Limb (tissue), 2 donors: ENCODE results near the gene TTLL3.
"Not testable (repeated sequence)": the region's sequence is repeated elsewhere in the genome, so short reads cannot be mapped to it uniquely, and the experiment has no call there.

ENCODE experiments used
- DNase-seq, 2 donors: peaks; one replicate each; pipeline ENCODE4 v3.0.0-alpha.2; 2016; ENCODE audit errors: extremely low spot score in 2 of 2

Gene TTLL3

DNA sequence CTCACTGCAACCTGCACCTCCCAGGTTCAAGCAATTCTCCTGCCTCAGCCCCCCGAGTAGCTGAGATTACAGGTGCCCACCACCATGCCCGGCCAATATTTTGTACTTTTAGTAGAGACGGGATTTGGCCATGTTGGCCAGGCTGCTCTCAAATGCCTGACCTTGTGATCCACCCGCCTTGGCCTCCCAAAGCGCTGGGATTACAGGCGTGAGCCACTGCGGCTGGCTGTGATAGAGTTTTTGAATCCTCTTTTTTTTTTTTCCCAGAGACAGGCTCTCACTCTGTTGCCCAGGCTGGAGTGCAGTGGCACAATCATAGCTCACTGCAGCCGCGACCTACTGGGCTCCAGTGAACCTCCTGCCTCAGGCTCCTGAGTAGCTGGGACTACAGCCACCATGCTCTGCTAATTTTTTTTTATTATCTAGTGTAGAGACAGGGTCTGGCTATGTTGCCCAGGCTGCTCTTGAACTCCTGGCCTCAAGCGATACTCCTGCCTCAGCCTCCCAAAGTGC, 55.1 kb downstream of the TTLL3 start:
- not testable (repeated sequence) for DNase-seq

DNA sequence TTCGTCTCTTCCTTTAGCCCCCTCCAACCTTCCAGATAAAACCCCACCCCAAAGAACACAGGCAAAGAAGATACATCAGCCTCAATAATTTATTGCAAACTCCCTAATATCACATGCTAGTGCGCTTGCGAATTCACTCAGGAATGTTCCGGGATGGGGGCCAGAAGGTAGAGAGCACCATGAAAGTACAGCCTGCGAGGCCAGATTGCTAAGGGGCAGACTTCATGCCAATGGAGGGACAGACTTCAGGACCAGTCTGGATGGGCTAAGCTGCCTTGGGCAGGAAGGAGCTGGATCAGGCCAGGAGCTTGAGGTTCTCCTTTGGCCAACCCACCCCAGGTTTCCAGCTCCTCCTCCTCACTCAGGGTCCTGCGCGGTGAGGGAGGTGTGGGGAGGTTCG, 56.6 kb downstream of the TTLL3 start:
- no peak for DNase-seq

DNA sequence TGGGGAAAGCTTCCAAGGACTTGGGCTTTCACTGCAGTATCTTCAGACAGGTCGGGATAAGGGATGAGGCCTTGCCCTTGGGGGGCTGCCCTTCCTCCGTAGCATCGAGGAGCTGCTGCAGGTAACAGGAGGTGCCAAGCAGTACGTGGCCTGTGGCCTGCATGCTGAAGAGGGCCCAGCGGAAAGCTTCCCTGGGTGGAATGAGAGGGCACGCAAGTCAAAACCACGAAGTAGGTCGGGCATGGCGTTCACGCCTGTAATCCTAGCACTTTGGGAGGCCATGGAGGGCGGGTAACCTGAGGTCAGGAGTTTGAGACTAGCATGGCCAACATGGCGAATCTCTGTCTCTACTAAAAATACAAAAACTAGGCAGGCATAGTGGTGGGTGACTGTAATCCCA, 57.0 kb downstream of the TTLL3 start:
- no peak for DNase-seq

DNA sequence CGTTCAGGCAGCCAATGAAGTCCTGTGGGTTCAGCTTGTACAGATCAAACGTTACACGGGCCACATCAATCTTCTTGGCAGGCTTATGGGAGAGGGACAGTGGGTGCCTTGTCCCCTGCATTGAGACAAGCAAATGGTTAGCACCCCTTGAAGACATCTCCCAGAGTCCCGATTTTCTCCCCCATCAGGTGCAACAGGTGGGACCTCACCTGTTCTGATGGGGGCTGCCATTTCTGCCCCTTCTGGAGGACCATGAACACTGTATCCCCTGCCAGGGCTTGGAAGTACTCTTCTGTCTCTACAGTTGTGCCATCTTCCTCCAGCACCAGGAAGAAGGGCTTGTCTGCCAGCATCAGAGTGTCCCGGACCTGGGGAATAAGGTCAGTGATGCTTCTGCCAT, 59.9 kb downstream of the TTLL3 start:
- DNase-seq = no peak

DNA sequence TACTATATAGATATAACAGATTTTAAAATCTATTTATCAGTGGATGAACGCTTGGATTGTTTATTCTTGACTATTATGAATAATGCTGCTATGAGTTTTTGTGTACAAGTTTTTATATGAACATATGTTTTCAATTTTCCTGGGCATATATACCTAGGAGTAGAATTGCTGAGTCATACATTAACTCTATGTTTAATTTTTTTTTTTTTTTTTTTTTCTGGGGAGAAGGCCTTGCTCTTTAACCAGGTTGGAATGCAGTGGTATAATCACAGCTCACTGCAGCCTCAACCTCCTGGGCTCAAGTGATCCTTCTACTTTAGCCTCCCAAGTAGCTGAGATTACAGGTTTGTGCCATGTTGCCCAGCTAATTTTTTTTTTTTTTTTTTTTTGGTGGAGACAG, 60.9 kb downstream of the TTLL3 start:
- no peak for DNase-seq

DNA sequence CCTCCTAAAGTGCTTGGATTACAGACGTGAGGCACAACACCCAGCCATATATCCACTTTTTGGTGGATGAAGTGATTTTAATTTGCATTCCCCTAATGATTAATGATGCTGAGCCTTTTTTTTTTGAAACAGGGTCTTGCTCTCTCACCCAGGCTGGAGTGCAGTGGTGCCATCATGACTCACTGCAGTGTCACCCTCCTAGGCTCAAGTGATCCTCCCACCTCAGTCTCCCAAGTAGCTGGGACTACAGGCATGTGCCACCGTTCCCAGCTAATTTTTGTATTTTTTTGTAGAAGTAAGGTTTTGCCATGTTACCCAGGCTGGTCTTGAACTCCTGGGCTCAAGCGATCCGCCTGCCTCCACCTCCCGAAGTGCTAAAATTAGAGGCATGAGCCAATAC, 62.0 kb downstream of the TTLL3 start:
- DNase-seq = not testable (repeated sequence)

DNA sequence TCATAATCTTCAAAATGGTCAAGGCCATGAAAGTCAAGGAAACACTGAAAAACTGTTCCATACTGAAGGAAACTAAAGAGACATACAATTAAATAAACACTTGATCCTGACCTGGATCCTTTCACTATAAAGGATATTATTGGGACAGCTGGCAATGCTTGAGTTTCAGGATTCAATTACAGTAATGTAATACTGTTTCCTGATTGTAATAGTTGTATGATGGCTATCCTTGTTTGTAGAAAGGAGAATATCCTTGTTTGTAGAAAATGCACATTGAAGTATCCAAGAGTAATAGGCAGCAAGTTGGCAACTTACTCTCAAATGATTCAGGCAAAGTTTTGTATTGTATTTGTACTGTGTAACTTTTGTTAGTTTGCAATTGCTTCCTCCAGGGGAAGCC, 65.4 kb downstream of the TTLL3 start:
- DNase-seq = no peak

DNA sequence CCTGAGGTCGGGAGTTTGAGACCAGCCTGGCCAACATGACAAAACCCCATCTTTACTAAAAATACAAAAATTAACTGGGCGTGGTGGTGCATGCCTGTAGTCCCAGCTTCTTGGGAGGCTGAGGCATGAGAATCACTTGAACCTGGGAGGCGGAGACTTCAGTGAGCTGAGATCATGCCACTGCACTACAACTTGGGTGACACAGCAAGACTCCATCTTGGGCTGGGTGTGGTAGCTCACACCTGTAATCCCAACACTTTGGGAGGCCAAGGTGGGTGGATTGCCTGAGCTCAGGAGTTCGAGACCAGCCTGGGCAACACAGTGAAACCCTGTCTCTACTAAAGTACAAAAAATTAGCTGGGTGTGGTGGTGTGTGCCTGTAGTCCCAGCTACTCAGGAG, 66.2 kb downstream of the TTLL3 start:
- DNase-seq = not testable (repeated sequence)

DNA sequence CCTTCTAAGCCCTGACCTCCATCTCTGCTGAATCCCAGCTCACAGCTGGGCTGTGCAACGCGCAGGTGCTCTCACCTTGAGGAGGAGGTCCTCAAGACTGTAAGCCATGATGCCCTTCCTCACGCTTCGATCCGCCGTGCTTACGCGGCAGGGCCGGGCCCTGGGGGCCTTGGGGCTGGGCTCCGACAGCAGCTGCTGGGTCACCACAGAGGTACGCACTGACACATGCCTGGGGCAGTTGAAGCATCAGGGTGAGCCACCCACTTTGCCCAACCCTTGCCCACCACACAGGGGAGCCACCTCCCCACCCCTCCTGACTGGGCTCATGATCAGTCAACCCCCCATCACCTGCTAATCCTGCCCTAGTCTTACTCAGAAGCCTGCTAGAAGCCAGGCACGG, 66.9 kb downstream of the TTLL3 start:
- no peak for DNase-seq

DNA sequence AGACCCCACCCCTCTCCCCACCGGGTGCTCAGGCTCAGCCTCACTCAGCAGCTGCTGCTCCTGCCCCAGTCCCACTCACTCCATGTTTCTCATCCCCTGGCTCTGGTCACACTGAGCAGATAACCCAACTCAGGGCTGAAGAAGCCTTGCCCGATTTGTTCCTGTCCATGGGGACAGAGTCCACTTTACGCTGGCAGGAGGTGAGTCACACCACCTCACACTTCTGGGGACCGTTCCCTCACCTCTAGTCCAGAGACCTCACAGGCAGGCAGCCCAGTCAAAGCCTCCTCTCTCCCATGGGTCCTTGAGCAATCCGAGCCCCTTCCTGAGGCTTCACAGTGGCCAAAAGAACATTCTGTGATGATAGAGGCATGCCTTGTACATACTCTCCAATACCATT, 68.6 kb downstream of the TTLL3 start:
- DNase-seq = no peak

DNA sequence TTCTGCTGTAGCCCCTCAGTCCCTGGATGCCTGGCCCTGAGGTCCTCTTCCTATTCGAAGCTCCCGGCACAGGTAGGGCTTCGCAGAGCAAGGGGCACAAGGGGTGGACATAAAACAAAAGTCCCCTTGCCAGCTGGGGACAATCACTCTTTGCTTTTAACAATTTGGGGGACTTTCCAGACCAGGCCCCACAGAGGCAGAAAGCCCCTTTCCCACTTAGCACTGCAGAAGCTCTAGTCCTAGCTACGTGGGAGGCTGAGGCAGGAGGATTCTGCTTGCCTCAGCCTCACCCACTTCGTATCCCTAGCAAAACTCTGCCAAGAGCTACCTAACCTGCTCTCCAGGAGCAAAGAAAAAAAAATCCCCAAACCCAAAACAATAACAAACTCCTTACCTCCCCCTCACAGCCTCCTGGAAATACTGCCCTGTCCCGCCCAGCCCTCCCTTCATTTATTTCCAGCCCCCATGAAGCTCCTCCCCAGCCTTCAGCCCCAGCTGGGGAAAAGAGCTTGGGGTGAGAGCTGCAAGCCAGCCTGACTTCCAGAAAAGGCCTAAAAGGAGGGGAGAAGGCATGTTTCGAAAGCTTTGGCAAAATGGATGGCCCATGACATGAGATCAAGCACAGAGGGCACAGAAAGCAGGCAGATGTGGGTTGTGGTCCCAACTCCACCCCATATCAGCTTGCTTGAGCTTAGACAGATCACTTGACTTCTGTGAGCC, 69.9 kb downstream of the TTLL3 start, which contains the start of gene CIDEC:
TSS of gene CIDEC (minus strand) at position 424 of the 720 bp plus-strand sequence. CDS start 1,767 bp downstream, outside the sequence.
- DNase-seq = no peak

DNA sequence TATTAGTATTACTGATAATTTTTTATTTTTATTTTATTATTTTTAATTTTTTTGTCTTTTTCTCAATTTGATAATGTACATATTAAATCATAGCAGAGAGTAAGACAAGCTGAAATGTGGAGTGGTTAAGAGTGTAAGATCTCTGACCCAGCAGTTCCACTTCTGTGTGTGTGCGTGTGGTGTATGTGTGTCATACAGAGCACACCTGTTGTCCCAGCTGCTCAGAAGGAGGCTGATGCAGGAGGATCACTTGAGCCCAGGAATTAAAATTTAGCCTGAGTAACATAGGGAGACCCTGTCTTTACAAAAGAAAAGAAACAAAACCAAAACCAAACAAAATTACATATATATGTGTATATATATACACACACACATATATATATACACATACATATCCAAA, 71.4 kb downstream of the TTLL3 start:
- no peak for DNase-seq

DNA sequence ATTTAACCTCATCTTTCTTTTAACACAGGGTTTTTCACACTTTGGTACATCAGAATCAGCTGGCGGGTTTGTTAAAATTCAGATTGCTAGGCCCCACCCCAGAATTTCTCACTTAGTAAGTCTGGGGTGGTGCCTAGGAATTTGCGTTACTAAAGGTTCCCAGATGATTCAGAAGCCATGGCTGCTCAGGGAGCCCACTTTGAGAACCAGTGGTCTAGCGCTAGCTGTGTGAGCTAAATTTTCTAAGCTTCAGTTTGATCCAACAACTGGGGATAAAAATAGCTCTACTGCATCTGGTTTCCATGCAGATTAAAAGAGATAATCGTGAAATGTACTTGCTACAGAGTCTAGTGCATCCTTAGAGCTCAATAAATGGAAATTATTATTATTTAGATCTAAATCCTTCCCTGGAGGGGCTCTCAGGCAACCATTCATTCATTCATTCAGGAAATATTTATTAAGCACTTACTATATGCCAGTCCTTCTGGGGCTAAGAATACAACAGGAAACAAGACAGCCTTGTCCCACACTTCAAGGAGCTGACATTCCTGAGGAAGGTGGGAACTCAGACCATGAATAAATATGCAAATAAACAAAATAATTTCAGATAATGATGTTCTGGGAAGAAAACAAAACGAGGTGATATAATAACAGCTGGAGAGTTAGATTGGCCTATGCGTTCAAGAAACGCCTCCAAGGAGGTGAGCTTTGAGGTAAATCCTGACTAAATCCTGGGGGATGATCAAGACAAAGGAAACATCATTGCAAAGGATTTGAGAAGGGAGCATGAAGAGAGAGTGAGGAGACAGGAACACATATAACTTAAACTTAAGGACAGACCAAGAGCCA, 73.9 kb downstream of the TTLL3 start:
- DNase-seq = no peak

DNA sequence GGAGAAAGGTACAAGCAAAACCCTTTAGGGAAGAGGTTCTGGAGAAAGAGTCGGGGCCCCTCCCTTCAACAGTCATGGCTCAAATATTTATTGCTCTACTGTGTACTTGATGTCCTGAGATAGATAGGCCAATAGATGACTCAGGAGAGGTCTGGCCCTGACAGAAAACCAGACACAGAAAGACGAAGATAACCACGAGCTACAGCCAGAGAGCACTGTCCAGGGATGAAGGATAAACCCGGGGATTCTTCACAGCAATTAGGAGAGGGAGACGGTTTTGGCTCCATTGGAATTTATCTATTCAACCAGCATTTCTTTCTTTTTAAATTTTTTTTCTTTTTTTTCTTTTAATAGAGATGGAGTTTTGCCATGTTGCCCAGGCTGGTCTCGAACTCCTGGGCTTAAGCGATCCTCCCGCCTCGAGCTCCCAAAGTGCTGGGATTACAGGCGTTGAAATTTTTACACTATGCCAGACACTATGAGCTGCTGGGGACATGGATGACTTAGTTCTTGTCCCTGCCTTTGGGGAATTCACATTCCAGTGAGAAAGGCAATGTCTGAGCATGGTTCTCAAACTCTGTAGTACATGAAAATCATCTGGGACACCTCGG, 74.6 kb downstream of the TTLL3 start:
- DNase-seq = no peak
